Activated CD8-positive, alpha-beta memory T cell treated with anti-CD3 and anti-CD28 coated beads for 4 hours (primary cell): ENCODE data around the gene RTP1.
"Not testable (repeated sequence)": the region's sequence is repeated elsewhere in the genome, so short reads cannot be mapped to it uniquely, and the experiment has no call there.

Source experiments
- DNase-seq, 2 donors: peaks; one replicate each; pipeline ENCODE4 v3.0.0-alpha.2; 2020; ENCODE audit warnings: low read depth in 2 of 2

Gene RTP1

GRCh38 chr3:187198490-187198889 is 1.2 kb downstream of the RTP1 start:
- no peak for DNase-seq

GRCh38 chr3:187199463-187200050 is 2.3 kb downstream of the RTP1 start:
- DNase-seq = not testable (repeated sequence)

- no peak for DNase-seq
Measured at GRCh38 chr3:187205683-187206082, 8.4 kb downstream of the RTP1 start.

- no peak for DNase-seq
Measured at GRCh38 chr3:187207062-187207461, 9.8 kb downstream of the RTP1 start.

GRCh38 chr3:187207624-187208023 is 10.3 kb downstream of the RTP1 start:
- no peak for DNase-seq

- no peak for DNase-seq
Measured at GRCh38 chr3:187208159-187208558, 10.9 kb downstream of the RTP1 start.

GRCh38 chr3:187209491-187209890 is 12.2 kb downstream of the RTP1 start:
- DNase-seq = no peak

GRCh38 chr3:187210091-187210490 is 12.8 kb downstream of the RTP1 start:
- DNase-seq = no peak

- DNase-seq = no peak
Measured at GRCh38 chr3:187210545-187211327, 13.4 kb downstream of the RTP1 start.

GRCh38 chr3:187211532-187212195 is 14.4 kb downstream of the RTP1 start:
- no peak for DNase-seq

- no peak for DNase-seq
Measured at GRCh38 chr3:187212196-187212545, 14.9 kb downstream of the RTP1 start.

- DNase-seq = no peak
Measured at GRCh38 chr3:187212705-187213104, 15.4 kb downstream of the RTP1 start.

- DNase-seq = no peak
Measured at GRCh38 chr3:187213616-187214015, 16.3 kb downstream of the RTP1 start.

- no peak for DNase-seq
Measured at GRCh38 chr3:187215460-187215859, 18.2 kb downstream of the RTP1 start.

GRCh38 chr3:187222801-187223200 is 25.5 kb downstream of the RTP1 start:
- no peak for DNase-seq

- no peak for DNase-seq
Measured at GRCh38 chr3:187223799-187224198, 26.5 kb downstream of the RTP1 start.

GRCh38 chr3:187227658-187228258 is 30.5 kb downstream of the RTP1 start:
- DNase-seq = no peak

GRCh38 chr3:187228740-187229139 is 31.5 kb downstream of the RTP1 start:
- DNase-seq = no peak

- DNase-seq = no peak
Measured at GRCh38 chr3:187230011-187230410, 32.7 kb downstream of the RTP1 start.

- DNase-seq = no peak
Measured at GRCh38 chr3:187236962-187237361, 39.7 kb downstream of the RTP1 start.

- DNase-seq = no peak
Measured at GRCh38 chr3:187237741-187238140, 40.5 kb downstream of the RTP1 start.

- no peak for DNase-seq
Measured at GRCh38 chr3:187238239-187238638, 41.0 kb downstream of the RTP1 start.

GRCh38 chr3:187238835-187239234 is 41.5 kb downstream of the RTP1 start:
- not testable (repeated sequence) for DNase-seq
